Subcutaneous abdominal adipose tissue (tissue), 5 donors: Measurements from ENCODE around the gene ATXN1.
"Not testable (repeated sequence)": the region's sequence is repeated elsewhere in the genome, so short reads cannot be mapped to it uniquely, and the experiment has no call there.

Source experiments
- H3K27ac ChIP-seq: one replicate; pipeline ENCODE4 v1.7.0; 2013; ENCODE audit warnings: low read depth, mild to moderate bottlenecking, inconsistent platforms, low read length, moderate library complexity
- H3K27me3 ChIP-seq, 5 donors: one replicate each; pipeline ENCODE4 v1.7.0; 2013; ENCODE audit warnings: low read length in 5 of 5, inconsistent platforms in 1 of 5; ENCODE audit not compliant: control insufficient read depth in 5 of 5, insufficient read depth in 4 of 5
- H3K36me3 ChIP-seq, 5 donors: one replicate each; pipeline ENCODE4 v1.7.0; 2013; ENCODE audit warnings: low read length in 5 of 5; ENCODE audit not compliant: control insufficient read depth in 5 of 5, insufficient read depth in 5 of 5
- H3K4me1 ChIP-seq, 5 donors: one replicate each; pipeline ENCODE4 v1.7.0; 2013; ENCODE audit warnings: low read length in 5 of 5, mild to moderate bottlenecking in 3 of 5, moderate library complexity in 1 of 5; ENCODE audit not compliant: control insufficient read depth in 5 of 5, insufficient read depth in 5 of 5
- H3K4me3 ChIP-seq, 5 donors: one replicate each; pipeline ENCODE4 v1.7.0; 2013; ENCODE audit warnings: low read length in 5 of 5, low read depth in 1 of 5
- H3K9ac ChIP-seq, 5 donors: one replicate each; pipeline ENCODE4 v1.7.0; 2013; ENCODE audit warnings: low read length in 5 of 5, mild to moderate bottlenecking in 4 of 5, moderate library complexity in 3 of 5
- H3K9me3 ChIP-seq, 5 donors: one replicate each; pipeline ENCODE4 v1.7.0; 2013; ENCODE audit warnings: low read length in 5 of 5; ENCODE audit not compliant: control insufficient read depth in 5 of 5
- donor health status: healthy.
- donor health status: healthy.
- donor health status: healthy.
- donor health status: healthy.
- donor health status: healthy.

The ATXN1 gene

GRCh38 chr6:16712255-16712930 lies 48.9 kb downstream of the ATXN1 start:
- H3K9ac ChIP-seq: peak overlapping the region in 3 of 5 donors; percentile 33 to 57 (median 54)
- no peaks in the 10 kb centered on the region for H3K9me3 ChIP-seq
- peaks cover 0 to 3% (median 2%) of the 10 kb centered on the region in 5 donors for H3K36me3 ChIP-seq
- peak overlapping the region; percentile 74 for H3K27ac ChIP-seq
- peaks cover 0 to 21% (median 14%) of the 10 kb centered on the region in 5 donors for H3K4me1 ChIP-seq
- H3K27me3 ChIP-seq: no peaks in the 10 kb centered on the region
- peak overlapping the region in 3 of 5 donors; percentile 12 to 34 (median 15) for H3K4me3 ChIP-seq

GRCh38 chr6:16711546-16712254 lies 49.6 kb downstream of the ATXN1 start:
- Histone ChIP-seq H3K4me3 (no peak overlapping the region), H3K4me1 (peaks cover 0 to 24% (median 15%) of the 10 kb centered on the region in 5 donors), H3K9ac (no peak overlapping the region), H3K27me3 (no peaks in the 10 kb centered on the region), H3K27ac (peak overlapping the region; percentile 74), H3K36me3 (no peaks in the 10 kb centered on the region), H3K9me3 (no peaks in the 10 kb centered on the region)

DNA sequence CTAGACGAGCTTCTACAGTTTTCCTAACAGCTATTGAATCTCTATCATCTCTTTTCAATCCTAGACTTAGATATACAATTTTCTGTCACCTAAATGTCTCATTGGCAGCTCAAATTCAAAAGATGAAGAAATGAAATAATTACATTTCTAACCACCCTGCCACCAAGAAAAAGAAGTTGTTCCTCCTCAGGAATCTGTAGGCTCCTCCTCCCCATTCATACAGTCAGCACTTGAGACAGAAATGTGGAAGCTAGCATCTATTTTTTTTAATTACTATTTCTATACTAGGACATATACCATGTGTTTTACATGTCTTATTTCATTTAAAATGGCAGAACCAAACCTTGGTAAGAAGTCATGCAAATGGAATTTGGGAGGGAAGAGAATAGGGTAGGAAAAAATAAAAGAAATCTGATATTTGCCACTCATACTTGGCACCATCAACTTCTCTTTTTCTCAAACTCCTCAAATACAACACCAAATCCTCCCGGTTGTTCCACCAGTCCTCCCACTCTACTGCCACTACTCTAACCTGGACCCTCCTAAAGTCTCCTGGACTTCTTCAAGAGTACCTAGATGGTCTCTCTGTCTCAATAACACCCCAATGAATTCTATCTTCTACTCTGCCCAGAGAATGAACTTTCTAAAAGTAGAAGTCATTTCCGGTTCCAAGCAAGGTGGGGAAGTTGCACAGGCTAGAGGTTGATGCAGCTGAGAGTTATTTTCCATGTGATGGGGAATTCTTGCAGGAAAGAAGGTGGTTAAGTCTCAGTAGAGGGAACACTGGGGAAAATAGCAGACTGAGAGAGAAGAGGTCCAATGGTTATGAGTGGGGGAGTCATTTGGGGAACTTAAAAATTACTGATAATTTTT lies 54.1 kb downstream of the ATXN1 start:
- no peaks in the 10 kb centered on the region for H3K36me3 ChIP-seq
- no peaks in the 10 kb centered on the region for H3K9me3 ChIP-seq
- peaks cover 0 to 26% (median 11%) of the 10 kb centered on the region in 5 donors for H3K4me1 ChIP-seq
- H3K4me3 ChIP-seq: no peak overlapping the region
- H3K27me3 ChIP-seq: no peaks in the 10 kb centered on the region
- H3K9ac ChIP-seq: no peak overlapping the region
- no peak overlapping the region for H3K27ac ChIP-seq

DNA sequence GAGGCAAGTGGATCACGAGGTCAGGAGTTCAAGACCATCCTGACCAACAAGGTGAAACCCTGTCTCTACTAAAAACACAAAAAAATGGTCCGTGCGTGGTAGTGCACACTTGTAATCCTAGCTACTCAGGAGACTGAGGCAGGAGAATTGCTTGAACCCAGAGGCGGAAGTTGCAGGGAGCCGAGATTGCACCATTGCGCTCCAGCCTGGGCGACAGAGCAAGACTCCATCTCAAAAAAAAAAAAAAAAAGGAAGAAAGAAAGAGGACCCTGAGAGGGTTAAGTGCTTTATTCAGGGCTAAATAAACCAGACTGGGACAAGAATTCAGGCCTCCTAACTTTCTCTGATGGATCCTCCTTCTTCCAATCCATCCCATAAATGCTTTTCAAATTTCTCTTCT lies 54.8 kb downstream of the ATXN1 start:
- not testable (repeated sequence) for H3K36me3 ChIP-seq, H3K4me3 ChIP-seq, H3K9me3 ChIP-seq, H3K27me3 ChIP-seq, H3K27ac ChIP-seq, H3K9ac ChIP-seq
- H3K4me1 ChIP-seq: peaks cover 0 to 23% (median 11%) of the 10 kb centered on the region in 5 donors

- H3K9ac ChIP-seq: no peak overlapping the region
- no peaks in the 10 kb centered on the region for H3K36me3 ChIP-seq
- H3K4me3 ChIP-seq: no peak overlapping the region
- H3K27me3 ChIP-seq: no peaks in the 10 kb centered on the region
- H3K27ac ChIP-seq: no peak overlapping the region
- peaks cover 0 to 25% (median 13%) of the 10 kb centered on the region in 5 donors for H3K4me1 ChIP-seq
- H3K9me3 ChIP-seq: no peaks in the 10 kb centered on the region
Observed at GRCh38 chr6:16706029-16706428, 55.2 kb downstream of the ATXN1 start.

DNA sequence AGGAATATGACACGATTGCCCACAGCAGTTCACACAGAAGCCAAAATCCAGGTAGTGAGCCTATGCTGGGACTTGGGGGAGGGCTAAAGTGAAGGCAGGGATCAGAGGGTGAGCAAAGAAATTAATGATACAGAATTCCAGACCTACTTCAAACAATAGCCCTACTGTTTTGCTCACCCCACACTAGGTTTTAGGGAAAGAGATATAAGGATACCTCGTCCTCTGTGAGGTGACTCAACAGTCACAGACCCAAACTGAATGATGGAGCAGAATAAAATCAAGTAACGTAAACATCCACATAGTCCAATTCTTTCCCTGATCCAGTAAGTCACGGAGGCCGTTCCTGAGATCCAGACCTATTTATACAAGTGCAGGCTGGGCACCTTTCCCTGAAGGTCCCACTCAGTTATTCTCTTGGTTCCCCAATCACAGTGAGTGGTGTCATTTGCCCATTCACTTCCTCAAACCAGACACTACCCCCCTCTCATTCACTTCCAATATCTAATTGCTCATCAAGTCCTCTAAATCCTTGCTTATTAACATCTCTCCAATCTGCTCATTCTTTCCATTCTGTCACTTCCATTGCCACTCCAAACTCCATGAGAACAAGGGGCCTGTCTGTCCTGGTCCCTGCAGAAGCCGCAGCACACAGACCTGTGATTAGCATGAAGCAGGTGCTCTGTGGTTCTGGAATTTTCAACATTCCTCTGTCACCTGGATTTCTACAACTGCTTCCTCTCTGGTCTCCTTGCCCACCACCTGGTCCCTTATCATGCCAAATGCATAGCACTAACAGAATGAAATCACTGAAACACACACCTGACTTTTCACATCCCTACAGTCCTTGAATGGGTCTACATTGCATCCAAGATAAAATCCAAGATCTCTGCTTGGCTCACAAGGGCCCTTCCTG lies 55.9 kb downstream of the ATXN1 start:
- Histone ChIP-seq H3K27ac (no peak overlapping the region), H3K9ac (no peak overlapping the region), H3K4me3 (no peak overlapping the region), H3K36me3 (no peaks in the 10 kb centered on the region), H3K27me3 (no peaks in the 10 kb centered on the region), H3K4me1 (peaks cover 0 to 32% (median 20%) of the 10 kb centered on the region in 5 donors), H3K9me3 (no peaks in the 10 kb centered on the region)

GRCh38 chr6:16704401-16705045 lies 56.7 kb downstream of the ATXN1 start:
- H3K36me3 ChIP-seq: no peaks in the 10 kb centered on the region
- peak overlapping the region in 1 of 5 donors; percentile 26 for H3K9ac ChIP-seq
- H3K9me3 ChIP-seq: no peaks in the 10 kb centered on the region
- H3K27me3 ChIP-seq: no peaks in the 10 kb centered on the region
- H3K27ac ChIP-seq: no peak overlapping the region
- H3K4me1 ChIP-seq: peaks cover 2 to 37% (median 27%) of the 10 kb centered on the region in 5 donors
- H3K4me3 ChIP-seq: peak overlapping the region; percentile 16 to 61 (median 36)

GRCh38 chr6:16702627-16703378 lies 58.5 kb downstream of the ATXN1 start:
- H3K36me3 ChIP-seq, H3K27ac ChIP-seq, H3K9me3 ChIP-seq, H3K9ac ChIP-seq, H3K4me3 ChIP-seq, H3K27me3 ChIP-seq: not testable (repeated sequence)
- H3K4me1 ChIP-seq: peaks cover 2 to 37% (median 29%) of the 10 kb centered on the region in 5 donors
